GM10248 (cell line): ENCODE results near the gene PRSS35.

Experiments
- CTCF ChIA-PET: fragments of 300-600 bp; sonication (Branson Sonifier 250); formaldehyde crosslinking; extraction: SDS; loops from one replicate; lab custom pipeline; 2021; ENCODE audit warnings: antibody characterized with exemption; lab: Yijun Ruan, JAX
- POLR2A ChIA-PET: fragments of 350-650 bp; sonication (Branson Sonifier 250); formaldehyde crosslinking; extraction: SDS; loops from one replicate; lab custom pipeline; 2020; ENCODE audit warnings: antibody characterized with exemption; lab: Yijun Ruan, JAX
- DNase-seq: peaks from one replicate; pipeline ENCODE4 v3.0.0; 2012; ENCODE audit errors: extremely low spot score
- TF ChIP-seq, protein P1 (sequence below): IDR thresholded peaks from 2 replicates; pipeline ENCODE4 v1.5.1; 2012; ENCODE audit warnings: mild to moderate bottlenecking, low read depth; ENCODE audit errors: extremely low read depth, missing control alignments, control extremely low read depth

Gene PRSS35

DNA sequence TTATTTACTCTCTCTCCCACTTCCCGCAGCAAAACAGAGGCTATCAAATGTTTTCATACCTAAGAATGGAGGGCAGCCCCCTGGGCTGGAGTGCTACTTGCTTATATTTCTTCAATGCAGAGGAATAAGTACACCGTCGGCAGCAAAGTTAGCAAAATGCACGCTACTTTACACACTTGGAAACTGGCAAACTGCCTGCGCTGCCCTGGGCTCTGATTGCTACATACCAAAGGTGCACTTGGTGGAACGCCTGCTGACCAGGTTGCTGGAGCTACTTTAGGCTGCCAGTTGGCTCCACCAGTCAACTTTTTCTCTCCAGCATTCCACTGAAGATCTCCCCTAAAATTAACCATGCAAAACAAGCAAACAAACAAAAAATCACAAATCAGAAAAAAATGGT lies 62.4 kb downstream of the PRSS35 start:
- POLR2A ChIA-PET = no interaction called here
- CTCF ChIA-PET = no interaction called here
- no peak for DNase-seq
- TF ChIP-seq, protein P1, sequence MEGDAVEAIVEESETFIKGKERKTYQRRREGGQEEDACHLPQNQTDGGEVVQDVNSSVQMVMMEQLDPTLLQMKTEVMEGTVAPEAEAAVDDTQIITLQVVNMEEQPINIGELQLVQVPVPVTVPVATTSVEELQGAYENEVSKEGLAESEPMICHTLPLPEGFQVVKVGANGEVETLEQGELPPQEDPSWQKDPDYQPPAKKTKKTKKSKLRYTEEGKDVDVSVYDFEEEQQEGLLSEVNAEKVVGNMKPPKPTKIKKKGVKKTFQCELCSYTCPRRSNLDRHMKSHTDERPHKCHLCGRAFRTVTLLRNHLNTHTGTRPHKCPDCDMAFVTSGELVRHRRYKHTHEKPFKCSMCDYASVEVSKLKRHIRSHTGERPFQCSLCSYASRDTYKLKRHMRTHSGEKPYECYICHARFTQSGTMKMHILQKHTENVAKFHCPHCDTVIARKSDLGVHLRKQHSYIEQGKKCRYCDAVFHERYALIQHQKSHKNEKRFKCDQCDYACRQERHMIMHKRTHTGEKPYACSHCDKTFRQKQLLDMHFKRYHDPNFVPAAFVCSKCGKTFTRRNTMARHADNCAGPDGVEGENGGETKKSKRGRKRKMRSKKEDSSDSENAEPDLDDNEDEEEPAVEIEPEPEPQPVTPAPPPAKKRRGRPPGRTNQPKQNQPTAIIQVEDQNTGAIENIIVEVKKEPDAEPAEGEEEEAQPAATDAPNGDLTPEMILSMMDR = no peak
